H54 (cell line): ENCODE results near the gene PLA2G2D.

Experiments used
- DNase-seq: peaks from one replicate; pipeline ENCODE4 v3.0.0; 2011; ENCODE audit warnings: low spot score, mixed read lengths; ENCODE audit not compliant: insufficient read length
- FAIRE-seq: peaks from 3 replicates; lab custom pipeline; 2011; peaks lifted over from hg19 to GRCh38; lab: Jason Lieb, UNC
- POLR2A ChIP-seq: IDR thresholded peaks from 2 replicates; pipeline ENCODE4 v1.6.1; 2011; ENCODE audit warnings: low read depth, mild to moderate bottlenecking, low read length

Gene PLA2G2D, protein sequence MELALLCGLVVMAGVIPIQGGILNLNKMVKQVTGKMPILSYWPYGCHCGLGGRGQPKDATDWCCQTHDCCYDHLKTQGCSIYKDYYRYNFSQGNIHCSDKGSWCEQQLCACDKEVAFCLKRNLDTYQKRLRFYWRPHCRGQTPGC

DNA sequence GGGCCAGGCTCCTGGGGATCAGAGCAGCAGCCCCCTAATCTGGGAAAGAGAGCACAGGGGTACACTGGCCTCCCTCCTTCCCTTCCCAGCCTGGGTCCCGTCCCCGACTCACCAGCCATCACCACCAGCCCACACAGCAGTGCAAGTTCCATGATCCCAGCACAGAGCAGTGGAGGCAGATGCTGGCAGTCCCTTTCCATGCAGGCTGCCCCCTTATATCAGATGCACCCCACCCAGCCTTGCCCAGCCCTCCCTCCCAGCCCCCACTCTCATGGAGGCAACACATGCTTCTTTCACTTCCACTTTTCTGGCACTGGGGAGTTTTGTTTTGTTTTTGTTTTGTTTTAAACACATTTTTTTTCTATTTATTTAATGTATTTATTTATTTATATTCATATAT lies at the start of gene PLA2G2D:
PLA2G2D (minus strand) TSS at position 190 of the 400 bp plus-strand sequence; CDS start at position 152, 38 bp downstream.
- DNase-seq (no peak), FAIRE-seq (no peak)
- TF ChIP-seq POLR2A, result no peak

DNA sequence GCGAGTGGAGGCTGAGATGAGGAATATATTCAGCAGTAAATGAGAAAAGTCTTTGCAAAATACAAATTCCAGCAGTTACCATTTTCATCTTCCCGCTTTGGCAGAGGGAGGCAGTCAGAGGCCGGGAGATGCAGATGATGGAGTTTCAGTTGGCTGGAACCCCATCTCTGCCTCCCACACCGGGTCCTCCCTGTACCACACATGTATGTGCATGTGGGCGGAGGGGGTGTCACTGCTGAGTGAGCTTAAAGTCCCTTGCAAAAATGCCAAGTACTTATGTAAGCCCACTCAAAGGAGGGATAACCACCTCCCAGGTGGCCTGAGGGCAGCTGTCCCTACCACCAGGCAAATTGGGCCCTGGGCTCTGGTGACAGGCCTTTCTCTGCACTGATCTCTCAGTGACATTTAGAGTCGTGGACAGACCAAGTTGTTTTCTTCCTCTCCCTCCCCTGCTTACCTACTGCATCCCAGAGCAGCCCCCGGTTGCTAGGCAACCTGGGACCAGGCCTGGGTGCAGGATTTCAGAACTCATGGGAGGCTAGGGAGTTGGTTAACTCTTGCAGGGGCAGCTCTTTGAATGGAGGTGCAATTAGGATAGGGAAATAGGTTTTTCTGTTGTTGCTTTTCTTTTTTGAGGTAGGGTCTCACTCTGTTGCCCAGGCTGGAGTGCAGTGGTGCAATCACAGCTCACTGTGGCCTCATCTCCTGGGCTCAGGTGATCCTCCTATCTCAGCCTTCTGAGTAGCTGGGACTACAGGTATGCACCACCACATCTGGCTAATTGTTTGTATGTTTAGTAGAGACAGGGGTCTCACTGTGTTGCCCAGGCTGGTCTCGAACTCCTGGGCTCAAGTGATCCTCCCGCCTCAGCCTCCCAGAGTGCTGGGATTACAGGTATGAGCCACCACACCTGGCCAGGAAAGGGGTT lies 49.5 kb upstream of the PLA2G2D start:
- TF ChIP-seq POLR2A, result no peak
- DNase-seq (no peak), FAIRE-seq (no peak)

DNA sequence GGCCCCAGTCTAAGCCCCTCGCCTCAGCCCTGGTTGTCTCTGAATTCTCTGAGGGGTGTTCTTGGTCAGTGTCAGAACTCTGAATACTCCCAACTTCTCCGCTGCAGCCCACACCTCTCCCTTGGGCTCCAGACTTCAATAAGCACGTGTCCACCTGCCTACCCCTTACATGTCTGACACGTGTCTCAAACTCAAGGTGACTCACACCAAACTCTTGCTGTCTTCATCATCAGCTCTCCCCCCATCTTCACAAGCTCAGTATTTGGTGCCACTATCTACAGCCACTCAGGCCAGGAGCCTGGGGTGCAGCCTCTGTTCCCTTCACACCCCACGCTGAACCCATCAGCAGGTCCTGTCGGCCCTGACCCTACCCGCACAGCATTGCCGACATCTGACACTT lies 47.8 kb upstream of the PLA2G2D start:
- no peak for DNase-seq
- FAIRE-seq, result no peak
- TF ChIP-seq POLR2A, result no peak

DNA sequence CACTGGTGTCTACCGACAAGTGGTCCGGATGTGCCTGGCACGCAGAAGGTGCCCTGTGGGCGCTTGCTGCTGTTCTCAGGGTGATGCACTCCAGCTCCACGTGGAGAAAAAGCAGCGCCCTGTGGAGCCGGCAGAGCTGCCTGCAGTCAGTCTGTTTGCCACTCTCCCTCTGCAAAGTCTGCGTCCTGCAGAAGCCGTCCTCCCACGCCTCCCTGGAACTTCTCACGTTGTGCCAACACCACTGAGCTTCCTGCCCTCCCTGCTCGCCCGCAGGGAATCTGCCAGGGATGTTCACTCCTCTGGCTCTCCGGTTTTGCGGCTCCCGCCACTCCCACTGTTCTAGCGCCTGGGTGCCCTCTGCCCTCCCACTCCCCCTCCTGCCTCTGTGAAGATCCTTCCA lies 46.7 kb upstream of the PLA2G2D start:
- no peak for TF ChIP-seq POLR2A
- FAIRE-seq (no peak), DNase-seq (no peak)

DNA sequence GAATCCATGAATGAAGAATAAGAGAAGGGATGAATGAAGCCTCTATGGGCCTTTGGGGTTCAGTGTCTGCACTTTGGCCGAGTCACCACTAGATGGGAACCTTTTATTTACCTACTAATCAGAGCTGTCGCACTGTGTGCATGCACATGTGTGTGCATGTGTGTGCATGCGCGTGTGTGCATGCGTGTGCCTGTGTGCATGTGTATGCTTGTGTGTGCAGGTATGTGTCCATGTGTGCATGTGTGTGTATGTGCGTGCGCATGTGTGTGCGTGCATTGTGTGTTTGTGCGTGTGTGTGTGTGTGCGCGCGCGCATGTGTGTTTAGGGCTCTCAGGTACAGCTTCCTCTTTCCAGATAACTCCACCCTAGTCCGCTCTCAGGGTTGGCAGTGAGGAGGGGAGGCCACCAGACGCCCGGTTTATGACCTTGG lies 46.2 kb upstream of the PLA2G2D start:
- FAIRE-seq (no peak), DNase-seq (no peak)
- TF ChIP-seq POLR2A, result no peak

DNA sequence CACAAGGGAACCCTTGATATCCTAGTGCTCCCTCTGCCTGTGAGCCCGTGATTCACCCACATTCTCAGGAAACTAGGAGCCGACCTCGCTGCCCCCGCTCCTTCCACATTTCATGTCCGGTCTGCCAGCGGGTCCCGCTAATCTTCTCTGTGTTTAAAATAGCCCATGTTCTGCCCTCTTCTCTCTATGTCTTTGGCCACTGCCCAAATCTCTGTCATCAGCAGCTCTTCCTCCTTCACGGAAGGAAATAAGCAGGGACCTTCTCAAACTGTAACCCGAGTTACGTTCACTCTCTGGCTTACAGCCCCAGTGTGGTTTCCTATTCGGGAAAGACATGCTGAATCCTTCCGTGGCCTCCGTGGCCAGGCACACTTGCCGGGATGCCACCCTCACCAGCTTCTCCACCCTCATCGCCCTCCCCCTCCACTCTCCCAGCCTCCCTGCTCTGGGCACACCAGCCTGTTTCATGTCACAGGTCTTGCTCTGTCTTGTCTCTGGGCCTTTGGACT lies 45.4 kb upstream of the PLA2G2D start:
- no peak for TF ChIP-seq POLR2A
- DNase-seq (no peak), FAIRE-seq (no peak)

DNA sequence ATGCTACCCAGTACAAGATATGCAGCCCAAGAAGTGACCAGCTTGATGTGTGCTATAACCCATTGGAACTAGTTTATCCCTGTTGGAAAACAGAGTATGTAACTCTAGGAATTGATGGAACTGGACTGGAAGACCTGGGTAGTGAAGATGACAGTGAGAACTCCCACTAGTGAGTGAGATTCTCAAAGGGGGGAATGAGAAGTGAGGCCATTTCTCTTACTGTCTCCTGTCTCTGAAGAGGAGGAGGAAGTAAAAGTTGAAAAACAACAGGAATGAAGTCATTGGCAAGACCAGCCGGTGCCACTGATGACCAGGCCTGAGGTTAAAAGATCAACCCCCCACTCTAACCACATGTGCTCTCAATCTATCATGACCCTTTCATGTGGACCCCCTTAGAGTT lies 40.7 kb upstream of the PLA2G2D start:
- FAIRE-seq (no peak), DNase-seq (no peak)
- TF ChIP-seq POLR2A, result no peak

DNA sequence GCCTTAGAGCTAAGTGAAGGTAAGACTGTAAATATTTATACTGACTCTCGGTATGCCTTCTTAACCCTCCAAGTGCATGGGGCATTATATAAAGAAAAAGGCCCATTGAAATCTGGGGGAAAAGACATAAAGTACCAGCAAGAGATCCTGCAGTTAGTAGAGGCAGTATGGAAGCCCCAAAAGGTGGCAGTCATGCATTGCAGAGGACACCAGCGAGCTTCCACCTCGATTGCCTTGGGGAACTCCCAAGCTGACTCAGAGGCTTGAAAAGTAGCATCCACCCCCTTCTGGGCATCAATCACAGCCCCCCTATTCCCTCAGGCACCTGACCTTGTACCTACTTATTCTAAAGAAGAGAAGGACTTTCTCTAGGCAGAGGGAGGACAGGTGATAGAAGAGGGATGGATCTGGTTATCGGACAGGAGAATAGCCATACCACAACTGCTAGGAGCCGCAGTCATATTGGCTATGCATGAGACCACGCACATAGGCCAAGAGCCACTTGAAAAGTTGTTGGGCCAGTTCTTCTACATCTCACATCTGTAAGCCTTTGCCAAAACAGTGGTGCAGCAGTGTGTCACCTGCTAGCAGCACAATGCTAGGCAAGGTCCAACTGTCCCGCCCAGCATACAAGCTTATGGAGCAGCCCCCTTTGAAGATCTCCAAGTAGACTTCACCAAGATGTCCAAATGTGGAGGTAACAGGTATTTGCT lies 39.2 kb upstream of the PLA2G2D start:
- TF ChIP-seq POLR2A, result no peak
- DNase-seq, result no peak
- FAIRE-seq, result no peak

DNA sequence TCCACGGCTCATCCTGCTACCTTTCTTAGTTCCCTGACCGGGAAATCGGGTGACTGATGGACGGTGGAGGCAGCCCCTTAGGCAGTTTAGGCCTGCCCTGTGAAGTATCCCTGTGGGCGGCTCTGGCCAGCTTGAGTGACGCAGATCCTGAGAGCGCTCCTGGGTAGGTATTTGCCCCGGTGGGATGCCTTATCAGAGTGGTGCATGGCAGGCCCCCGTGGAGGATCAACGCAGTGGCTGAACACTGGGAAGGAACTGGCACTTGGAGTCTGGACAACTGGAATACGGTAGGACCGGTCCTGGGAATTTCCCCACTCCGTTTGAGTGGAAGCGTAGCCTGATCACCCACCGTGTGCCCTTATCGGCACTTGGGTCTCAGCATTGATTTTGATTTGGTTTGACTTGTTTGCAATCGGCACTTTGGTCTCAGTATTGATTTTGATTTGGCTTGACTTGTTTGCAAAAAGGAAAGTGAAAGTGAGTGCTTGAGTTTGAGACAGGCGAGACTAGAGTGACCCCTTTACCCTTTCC lies 35.0 kb upstream of the PLA2G2D start:
- no peak for DNase-seq
- no peak for TF ChIP-seq POLR2A
- FAIRE-seq, result no peak

DNA sequence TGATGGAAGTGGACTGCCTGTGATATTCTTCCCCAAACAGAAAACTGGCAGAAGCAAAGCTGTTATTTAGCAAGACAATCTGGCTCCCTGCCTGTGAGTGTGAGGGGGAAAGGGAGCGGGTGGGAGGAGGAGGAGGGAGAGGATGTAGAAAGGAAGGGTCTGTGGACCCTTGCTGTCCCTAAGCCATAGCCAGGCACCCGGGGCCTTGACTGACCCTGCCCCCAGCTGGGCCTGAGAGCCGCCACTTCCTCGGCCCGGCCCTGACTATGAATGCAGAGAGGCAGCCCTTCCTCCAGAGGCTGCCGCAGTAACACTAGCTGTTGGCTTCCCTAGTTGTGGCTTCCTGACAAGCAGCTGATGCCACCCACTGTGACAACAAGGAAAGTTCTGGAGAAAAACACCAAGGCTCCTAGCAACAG lies 33.7 kb upstream of the PLA2G2D start:
- FAIRE-seq (no peak), DNase-seq (no peak)
- no peak for TF ChIP-seq POLR2A

DNA sequence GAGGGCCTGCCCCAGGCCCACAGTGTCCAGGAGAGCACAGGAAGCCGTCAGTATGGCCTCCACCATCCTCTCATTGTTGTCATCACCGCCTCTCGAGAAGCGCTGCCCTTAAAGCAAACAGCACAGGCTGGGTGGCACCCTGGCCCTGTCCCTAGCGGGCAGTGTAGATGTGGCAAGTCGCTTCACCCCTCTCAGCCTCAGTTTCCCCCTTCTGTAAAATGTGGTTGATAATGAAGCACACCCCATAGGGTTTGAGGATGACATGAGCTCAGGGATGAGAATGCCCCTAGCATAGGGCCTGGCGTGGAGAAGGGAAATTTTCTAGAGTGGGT lies 33.2 kb upstream of the PLA2G2D start:
- FAIRE-seq (no peak), DNase-seq (no peak)
- no peak for TF ChIP-seq POLR2A

DNA sequence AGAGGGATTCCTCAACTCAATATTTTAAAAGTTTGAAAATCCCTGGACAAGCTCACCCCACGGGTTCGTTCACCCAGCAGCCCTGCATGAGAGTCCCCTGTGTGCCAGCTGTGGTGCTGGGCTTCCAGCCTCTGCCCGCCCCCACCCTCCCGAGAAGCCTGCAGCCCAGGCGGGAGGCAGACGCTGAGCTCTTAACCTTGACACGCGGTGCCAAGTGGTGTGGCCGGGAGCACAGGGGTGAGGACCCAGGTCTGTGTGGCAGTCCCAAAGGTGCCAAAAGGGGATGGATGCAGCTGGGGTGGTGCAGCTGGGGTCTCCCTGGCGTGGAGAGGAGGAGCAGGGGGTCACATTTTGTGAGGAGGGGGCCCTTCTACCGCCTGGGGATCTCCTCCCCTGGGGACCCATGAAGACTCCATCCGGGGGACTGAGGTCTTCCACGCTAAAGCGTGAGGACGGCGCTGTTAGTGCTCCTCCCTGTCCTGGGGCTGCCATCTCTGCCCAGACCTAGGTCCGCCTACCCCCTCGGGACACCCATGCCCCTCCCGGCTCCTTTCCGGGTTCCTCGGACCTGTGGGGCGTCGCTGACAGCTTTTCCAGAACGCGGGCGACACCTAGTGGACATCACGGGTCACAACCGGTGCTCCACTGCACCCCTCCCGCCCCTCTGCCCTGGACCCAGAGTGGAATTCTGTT lies 32.7 kb upstream of the PLA2G2D start:
- FAIRE-seq (peak; percentile 15), DNase-seq (peak; percentile 83)
- no peak for TF ChIP-seq POLR2A

DNA sequence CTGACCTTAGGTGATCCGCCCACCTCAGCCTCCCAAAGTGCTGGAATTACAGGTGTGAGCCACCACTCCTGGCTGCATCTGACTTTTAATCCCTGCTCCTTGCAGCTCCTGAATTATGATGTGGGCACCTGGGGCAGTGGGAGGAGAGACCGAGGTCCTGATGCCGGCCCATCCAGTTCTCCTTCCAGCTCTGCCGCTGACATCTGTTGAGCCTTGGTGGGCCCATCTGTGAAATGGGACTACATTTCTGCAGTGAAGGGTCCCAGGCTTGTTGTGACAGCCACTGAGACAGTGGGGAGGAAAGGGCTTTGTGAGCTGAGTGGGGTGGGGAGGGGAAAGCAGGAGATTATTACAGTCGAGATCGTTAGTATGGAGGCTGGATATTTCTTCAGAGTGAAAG lies 31.6 kb upstream of the PLA2G2D start:
- FAIRE-seq (no peak), DNase-seq (no peak)
- no peak for TF ChIP-seq POLR2A
